Thyroid gland (tissue), 4 donors: ENCODE data around the gene GAB1. TPM values are rescaled to one million over a fixed set of nuclear protein-coding genes. Genes with fewer than 3 reads are reported as not detected.

Source experiments
- DNase-seq, 2 donors: peaks; one replicate each; pipeline ENCODE4 v3.0.0-alpha.2; 2019
- H3K27ac ChIP-seq, 3 donors: fragments of 200-600 bp; sonication (generic); 1 replicate in 2 of 3; 2 replicates in 1 of 3; pipeline ENCODE4 v1.5.1; 2016 to 2019; ENCODE audit warnings: mild to moderate bottlenecking in 1 of 3, moderate library complexity in 1 of 3
- H3K27me3 ChIP-seq: fragments of 200-600 bp; sonication (generic); one replicate; pipeline ENCODE4 v1.5.1; 2019
- H3K36me3 ChIP-seq, 2 donors: fragments of 200-600 bp; sonication (generic); one replicate each; pipeline ENCODE4 v1.5.1; 2016 to 2019
- H3K4me1 ChIP-seq, 2 donors: fragments of 200-600 bp; sonication (generic); one replicate each; pipeline ENCODE4 v1.5.1; 2017 to 2019
- H3K4me3 ChIP-seq, 3 donors: fragments of 200-600 bp; sonication (generic); replicated peaks in 1 of 3; 1 replicate in 2 of 3; 2 replicates in 1 of 3; pipeline ENCODE4 v1.5.1; 2016; ENCODE audit warnings: mild to moderate bottlenecking in 1 of 3
- H3K9me3 ChIP-seq: fragments of 200-600 bp; sonication (generic); one replicate; pipeline ENCODE4 v1.5.1; 2017
- POLR2A ChIP-seq, 2 donors: fragments of 450-650 bp; IDR thresholded peaks; one replicate each; pipeline ENCODE4 v1.6.1; 2017; ENCODE audit warnings: antibody characterized with exemption in 2 of 2, mild to moderate bottlenecking in 2 of 2, moderate library complexity in 1 of 2
- WGBS, 2 donors: methylation state at CpG; one replicate each; pipeline ENCODE4 v1.1.5; 2017; 5-methylcytosine and 5-hydroxymethylcytosine counted together
- intact Hi-C: fragments of 100-400 bp; cut with DNase I; formaldehyde crosslinking; loops from one replicate; pipeline ENCODE4 v1.15.1; 2023
- total RNA-seq, 4 donors: library from RNA; depleted of rRNA; stranded (reverse); fragments of >200 nt; gene quantifications; one replicate each; pipeline ENCODE4 v1.2.3, GENCODE V29; 2016
- TF ChIP-seq, protein P1 (sequence below), 6 experiments: fragments of 200-600 bp in 3 of 6; fragments of 450-650 bp in 3 of 6; sonication (generic) in 3 of 6; IDR thresholded peaks; one replicate each; pipeline ENCODE4 v1.5.1; 2016 to 2019; ENCODE audit warnings: antibody characterized with exemption in 6 of 6, mild to moderate bottlenecking in 2 of 6, inconsistent platforms in 1 of 6, moderate library complexity in 1 of 6

The GAB1 gene
- total RNA-seq, 4 donors from 2014 or later, result 20.3 to 40.8 (median 32.5) TPM

DNA sequence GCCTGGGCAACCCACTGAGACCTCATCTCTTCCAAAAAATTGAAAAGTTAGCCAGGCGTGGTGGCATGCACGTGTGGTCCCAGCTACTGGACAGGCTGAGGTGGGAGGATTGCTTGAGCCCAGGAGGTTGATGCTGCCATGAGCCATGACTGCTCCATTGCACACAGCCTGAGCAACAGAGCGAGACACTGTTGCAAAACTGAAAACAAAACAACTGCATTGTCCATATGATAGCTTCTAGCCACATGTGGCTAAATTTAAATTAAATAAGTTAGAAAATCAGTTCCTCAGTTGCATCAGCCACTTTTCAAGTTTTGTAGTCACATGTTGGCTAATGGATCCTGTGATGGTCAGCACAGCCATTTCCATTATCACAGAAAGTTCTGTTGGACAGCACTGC, 67.9 kb downstream of the GAB1 start:
- Histone ChIP-seq H3K4me3 (no peak overlapping the region), H3K4me1 (peaks cover 35 to 57% of the 10 kb centered on the region in 2 donors), H3K27ac (no peak overlapping the region), H3K36me3 (no peaks in the 10 kb centered on the region), H3K27me3 (no peaks in the 10 kb centered on the region), H3K9me3 (no peaks in the 10 kb centered on the region)
- WGBS, 2 donors, result 51 to 69% methylated on average over 3 of the region's 3 CpGs
- TF ChIP-seq POLR2A (IDR thresholded peaks at IDR 0.05), result no peak
- TF ChIP-seq, protein P1, sequence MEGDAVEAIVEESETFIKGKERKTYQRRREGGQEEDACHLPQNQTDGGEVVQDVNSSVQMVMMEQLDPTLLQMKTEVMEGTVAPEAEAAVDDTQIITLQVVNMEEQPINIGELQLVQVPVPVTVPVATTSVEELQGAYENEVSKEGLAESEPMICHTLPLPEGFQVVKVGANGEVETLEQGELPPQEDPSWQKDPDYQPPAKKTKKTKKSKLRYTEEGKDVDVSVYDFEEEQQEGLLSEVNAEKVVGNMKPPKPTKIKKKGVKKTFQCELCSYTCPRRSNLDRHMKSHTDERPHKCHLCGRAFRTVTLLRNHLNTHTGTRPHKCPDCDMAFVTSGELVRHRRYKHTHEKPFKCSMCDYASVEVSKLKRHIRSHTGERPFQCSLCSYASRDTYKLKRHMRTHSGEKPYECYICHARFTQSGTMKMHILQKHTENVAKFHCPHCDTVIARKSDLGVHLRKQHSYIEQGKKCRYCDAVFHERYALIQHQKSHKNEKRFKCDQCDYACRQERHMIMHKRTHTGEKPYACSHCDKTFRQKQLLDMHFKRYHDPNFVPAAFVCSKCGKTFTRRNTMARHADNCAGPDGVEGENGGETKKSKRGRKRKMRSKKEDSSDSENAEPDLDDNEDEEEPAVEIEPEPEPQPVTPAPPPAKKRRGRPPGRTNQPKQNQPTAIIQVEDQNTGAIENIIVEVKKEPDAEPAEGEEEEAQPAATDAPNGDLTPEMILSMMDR (IDR thresholded peaks at IDR 0.05), result no peak
- peak in 1 of 2 donors; percentile 13 for DNase-seq
- intact Hi-C loops, result no loop called here

DNA sequence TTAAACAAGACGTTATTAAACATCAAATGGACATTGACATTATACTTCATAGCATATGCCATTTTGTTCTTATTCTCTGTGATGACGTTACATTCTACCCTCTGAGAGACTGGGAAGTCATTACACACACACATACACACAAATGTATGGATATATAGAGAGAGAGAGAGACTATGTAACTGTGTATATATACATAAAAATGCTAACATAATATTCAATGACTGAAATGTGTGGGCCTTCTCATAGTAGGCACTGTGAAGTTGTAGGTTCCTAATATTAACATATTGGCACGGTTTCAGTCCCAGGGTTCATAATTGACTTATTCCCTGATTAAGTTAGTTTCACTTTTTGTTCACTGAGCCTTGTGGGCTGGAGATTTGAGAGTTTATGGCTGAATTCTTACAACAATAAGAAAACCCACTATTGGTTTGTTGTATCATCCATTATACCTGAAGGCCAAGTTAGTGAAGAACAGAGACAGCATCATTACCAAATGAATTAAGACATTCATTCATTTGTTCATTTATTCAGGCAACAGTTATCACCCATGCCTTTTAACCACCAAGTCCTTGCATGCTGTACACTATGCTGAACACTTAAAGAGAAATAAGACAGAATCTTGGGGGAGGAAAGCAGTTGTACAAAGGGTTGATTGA, 68.5 kb downstream of the GAB1 start:
- Histone ChIP-seq H3K27me3 (no peaks in the 10 kb centered on the region), H3K4me3 (no peak overlapping the region), H3K36me3 (no peaks in the 10 kb centered on the region), H3K4me1 (peaks cover 35 to 57% of the 10 kb centered on the region in 2 donors), H3K9me3 (no peaks in the 10 kb centered on the region), H3K27ac (peak overlapping the region in 1 of 3 donors; percentile 66)
- intact Hi-C loops, result no loop called here
- WGBS, 2 donors, result 79 to 80% methylated on average over 3 of the region's 3 CpGs
- DNase-seq, result no peak
- TF ChIP-seq, protein P1 (IDR thresholded peaks at IDR 0.05), result no peak
- TF ChIP-seq POLR2A (IDR thresholded peaks at IDR 0.05), result no peak

DNA sequence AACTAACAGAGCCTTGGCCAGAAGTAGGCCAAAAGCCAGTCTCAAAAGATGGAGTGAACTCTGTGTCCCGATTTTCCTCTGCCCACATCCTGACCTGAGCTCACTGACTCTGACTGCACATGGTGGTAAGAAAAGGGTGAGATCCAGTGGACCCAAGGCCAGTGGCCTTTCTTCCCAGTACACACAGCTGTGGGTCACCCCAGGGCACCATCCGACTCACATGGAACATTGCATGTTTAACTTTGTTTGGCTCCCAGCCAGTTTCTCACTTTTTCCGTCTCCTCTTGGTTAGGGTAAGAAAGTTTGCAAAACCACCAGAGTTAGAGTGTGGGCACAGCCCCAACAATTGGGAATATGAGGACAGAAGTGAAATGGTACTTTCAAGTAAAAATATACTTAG, 69.8 kb downstream of the GAB1 start:
- DNase-seq, result peak; percentile 33 to 38
- intact Hi-C loops, result no loop called here
- peaks cover 35 to 62% of the 10 kb centered on the region in 2 donors for H3K4me1 ChIP-seq
- peak overlapping the region in 2 of 3 donors; percentile 36 to 66 for H3K27ac ChIP-seq
- WGBS, 2 donors, result 37 to 49% methylated on average over 2 to 3 of the region's 3 CpGs
- no peaks in the 10 kb centered on the region for H3K36me3 ChIP-seq
- no peak for TF ChIP-seq POLR2A (IDR thresholded peaks at IDR 0.05)
- TF ChIP-seq, protein P1 (IDR thresholded peaks at IDR 0.05), result no peak
- no peaks in the 10 kb centered on the region for H3K9me3 ChIP-seq
- H3K4me3 ChIP-seq, result no peak overlapping the region
- H3K27me3 ChIP-seq, result no peaks in the 10 kb centered on the region

DNA sequence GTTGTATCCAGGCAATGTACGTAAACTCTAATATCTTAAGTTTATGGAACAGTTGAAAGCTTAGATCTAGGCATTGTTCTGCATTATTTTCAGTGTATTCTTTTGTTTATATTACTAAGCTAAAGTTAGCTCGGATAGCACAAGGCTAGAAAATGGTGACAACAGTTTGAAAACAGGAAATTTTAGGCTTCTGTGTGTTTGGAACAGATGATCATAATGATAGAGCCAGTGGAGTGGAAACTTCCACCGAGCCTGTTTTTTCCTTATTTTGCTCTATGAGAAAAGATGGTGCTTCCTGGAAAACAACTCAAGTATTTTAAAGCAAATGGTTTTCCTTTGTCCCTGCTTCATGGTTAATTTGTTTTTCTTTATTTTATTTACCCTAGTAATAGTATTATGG, 70.8 kb downstream of the GAB1 start:
- H3K27me3 ChIP-seq, result no peaks in the 10 kb centered on the region
- intact Hi-C loops, result no loop called here
- H3K4me3 ChIP-seq, result no peak overlapping the region
- H3K4me1 ChIP-seq, result peaks cover 35 to 57% of the 10 kb centered on the region in 2 donors
- 40 to 41% methylated on average over 3 of the region's 3 CpGs for WGBS, 2 donors
- H3K9me3 ChIP-seq, result no peaks in the 10 kb centered on the region
- TF ChIP-seq, protein P1 (IDR thresholded peaks at IDR 0.05), result no peak
- TF ChIP-seq POLR2A (IDR thresholded peaks at IDR 0.05), result no peak
- no peaks in the 10 kb centered on the region for H3K36me3 ChIP-seq
- DNase-seq, result no peak
- H3K27ac ChIP-seq, result peak overlapping the region; percentile 18 to 66 (median 36)

DNA sequence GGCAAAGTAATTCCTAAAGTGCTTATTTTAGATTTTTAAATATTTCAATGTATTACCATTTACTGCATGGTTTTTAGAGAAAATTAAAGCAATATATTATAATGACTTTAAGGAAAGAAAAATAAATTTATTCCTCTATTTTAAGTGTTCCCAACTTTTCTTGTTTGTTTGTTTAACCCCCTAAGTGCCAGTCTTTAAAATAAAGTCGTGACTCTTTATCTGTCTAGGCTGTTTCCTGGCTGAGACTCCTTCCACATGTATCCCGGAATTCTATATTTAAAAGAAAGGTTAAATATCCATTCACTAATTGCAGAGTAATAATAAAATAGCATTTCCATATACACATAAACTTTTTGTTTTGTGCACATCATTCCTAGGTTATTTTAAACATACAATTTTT, 71.2 kb downstream of the GAB1 start:
- H3K36me3 ChIP-seq, result no peaks in the 10 kb centered on the region
- peaks cover 32 to 53% of the 10 kb centered on the region in 2 donors for H3K4me1 ChIP-seq
- no peak for DNase-seq
- intact Hi-C loops, result no loop called here
- no peak for TF ChIP-seq POLR2A (IDR thresholded peaks at IDR 0.05)
- TF ChIP-seq, protein P1 (IDR thresholded peaks at IDR 0.05), result no peak
- H3K27ac ChIP-seq, result peak overlapping the region; percentile 18 to 41 (median 36)
- WGBS, 2 donors, result 54 to 66% methylated on average over 2 of the region's 2 CpGs
- no peaks in the 10 kb centered on the region for H3K27me3 ChIP-seq
- no peaks in the 10 kb centered on the region for H3K9me3 ChIP-seq
- no peak overlapping the region for H3K4me3 ChIP-seq
